T-helper 1 cell treated with Interleukin-12 subunit alpha and Interleukin-12 subunit beta and Interleukin-4 antibody, amounts not matched to agents 30 μg/mL and 1 μg/mL, for 36 hours (primary cell): ENCODE measurements around the gene EGFLAM.

Source experiments
- H3K27ac Mint-ChIP-seq: one replicate; pipeline ENCODE4 v1.8.0; 2021; ENCODE audit warnings: mild to moderate bottlenecking, mixed read lengths
- H3K27me3 Mint-ChIP-seq: one replicate; pipeline ENCODE4 v1.8.0; 2021; ENCODE audit warnings: low read depth, mixed read lengths
- H3K36me3 Mint-ChIP-seq: one replicate; pipeline ENCODE4 v1.8.0; 2021; ENCODE audit warnings: low read depth, mixed read lengths
- H3K4me1 Mint-ChIP-seq: one replicate; pipeline ENCODE4 v1.8.0; 2021; ENCODE audit warnings: low read depth, mixed read lengths
- H3K4me3 Mint-ChIP-seq: one replicate; pipeline ENCODE4 v1.8.0; 2021; ENCODE audit warnings: mild to moderate bottlenecking, moderate library complexity, mixed read lengths
- H3K9me3 Mint-ChIP-seq: one replicate; pipeline ENCODE4 v1.8.0; 2021; ENCODE audit warnings: mixed read lengths

EGFLAM gene

DNA sequence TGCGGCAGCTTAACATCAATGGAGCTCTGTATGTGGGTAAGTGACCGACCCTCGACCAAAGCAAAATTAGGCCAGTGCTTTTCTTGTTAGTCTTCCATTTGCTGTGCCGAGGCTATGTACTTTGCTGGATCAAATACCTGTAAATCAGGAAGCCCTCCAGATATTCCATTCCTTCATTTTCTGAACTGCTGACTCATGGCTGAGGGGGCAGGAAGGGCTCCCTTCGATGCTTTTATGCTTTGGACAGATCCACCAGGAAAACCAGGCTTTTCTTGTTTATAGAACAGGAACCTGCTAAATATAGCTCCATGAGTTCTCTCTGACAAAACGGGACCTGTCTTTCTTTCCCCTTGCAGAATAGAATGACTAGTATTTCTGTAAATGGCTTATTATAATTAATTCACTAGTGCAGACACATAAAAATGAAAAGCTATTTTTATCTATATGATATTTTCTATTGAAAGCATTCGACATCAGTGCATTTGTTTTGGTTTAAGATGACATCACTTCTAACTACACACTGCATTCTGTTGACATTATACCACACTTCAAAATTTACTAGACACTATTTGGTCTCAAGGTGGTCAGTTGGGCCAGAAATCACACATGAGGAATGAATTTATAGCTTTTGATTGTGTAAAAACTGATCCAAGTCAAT lies 204.7 kb downstream of the EGFLAM start:
- H3K27ac Mint-ChIP-seq: no peak overlapping the region
- H3K36me3 Mint-ChIP-seq: no peaks in the 10 kb centered on the region
- no peaks in the 10 kb centered on the region for H3K4me1 Mint-ChIP-seq
- H3K27me3 Mint-ChIP-seq: peaks cover 33% of the 10 kb centered on the region
- no peaks in the 10 kb centered on the region for H3K9me3 Mint-ChIP-seq
- no peak overlapping the region for H3K4me3 Mint-ChIP-seq

DNA sequence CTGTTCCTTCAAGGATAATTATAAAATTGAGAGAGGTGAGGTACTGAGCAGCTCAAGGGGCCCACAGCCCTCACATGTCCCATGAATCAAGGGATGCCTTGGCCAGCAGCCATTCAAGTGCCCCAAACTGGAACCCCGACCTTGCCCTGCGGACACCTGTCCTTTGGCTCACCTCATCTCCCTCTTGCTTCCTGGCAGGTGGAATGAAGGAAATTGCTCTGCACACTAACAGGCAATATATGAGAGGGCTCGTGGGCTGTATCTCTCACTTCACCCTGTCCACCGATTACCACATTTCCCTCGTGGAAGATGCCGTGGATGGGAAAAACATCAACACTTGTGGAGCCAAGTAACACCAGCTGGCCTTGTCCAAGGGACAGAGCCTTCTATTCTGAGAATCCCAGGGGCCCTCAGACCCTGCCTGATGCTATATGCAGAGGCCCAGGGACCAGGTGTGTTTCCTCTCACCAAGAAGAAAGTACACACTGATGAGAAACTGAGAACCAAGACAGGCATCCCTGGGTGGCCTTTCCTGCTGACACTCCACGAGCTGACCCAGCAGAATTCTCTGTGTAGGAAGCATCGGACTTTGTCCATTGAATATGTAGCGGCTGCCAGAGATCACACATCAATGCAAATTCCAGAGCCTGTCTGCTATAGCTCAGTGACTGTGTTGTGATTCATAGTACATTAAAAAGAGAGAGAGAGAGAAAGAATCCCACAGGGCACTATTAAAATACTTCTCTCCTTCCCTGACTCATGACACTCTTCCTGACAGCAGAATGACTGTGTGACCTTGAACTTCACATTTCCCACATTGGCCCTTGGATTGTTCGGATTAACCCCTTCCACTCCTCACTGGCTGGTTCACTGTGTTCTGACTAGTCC lies 205.5 kb downstream of the EGFLAM start:
- no peak overlapping the region for H3K4me3 Mint-ChIP-seq
- no peaks in the 10 kb centered on the region for H3K4me1 Mint-ChIP-seq
- no peak overlapping the region for H3K27ac Mint-ChIP-seq
- H3K36me3 Mint-ChIP-seq: no peaks in the 10 kb centered on the region
- H3K9me3 Mint-ChIP-seq: no peaks in the 10 kb centered on the region
- H3K27me3 Mint-ChIP-seq: peaks cover 30% of the 10 kb centered on the region

DNA sequence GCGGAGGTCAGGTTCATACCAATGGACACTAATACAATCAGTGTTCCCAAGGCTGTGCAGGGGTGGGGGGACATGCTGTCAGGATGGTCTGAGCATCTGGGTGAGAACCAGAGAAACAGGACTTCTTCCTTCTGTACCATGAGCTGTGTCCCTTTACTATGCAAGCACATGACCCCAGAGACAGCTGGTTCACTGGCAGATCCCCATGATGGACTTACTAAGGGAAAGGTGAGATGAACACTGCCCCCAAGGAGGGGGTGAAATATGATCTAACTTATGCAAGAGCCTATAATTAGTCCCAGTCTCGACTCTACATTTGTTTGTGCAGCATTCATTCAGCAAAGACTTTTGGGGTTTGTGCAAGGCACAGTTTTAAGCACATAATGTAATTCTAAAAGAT lies 206.7 kb downstream of the EGFLAM start:
- no peaks in the 10 kb centered on the region for H3K36me3 Mint-ChIP-seq
- H3K27me3 Mint-ChIP-seq: peaks cover 32% of the 10 kb centered on the region
- H3K4me1 Mint-ChIP-seq: no peaks in the 10 kb centered on the region
- H3K4me3 Mint-ChIP-seq: no peak overlapping the region
- no peak overlapping the region for H3K27ac Mint-ChIP-seq
- no peaks in the 10 kb centered on the region for H3K9me3 Mint-ChIP-seq

DNA sequence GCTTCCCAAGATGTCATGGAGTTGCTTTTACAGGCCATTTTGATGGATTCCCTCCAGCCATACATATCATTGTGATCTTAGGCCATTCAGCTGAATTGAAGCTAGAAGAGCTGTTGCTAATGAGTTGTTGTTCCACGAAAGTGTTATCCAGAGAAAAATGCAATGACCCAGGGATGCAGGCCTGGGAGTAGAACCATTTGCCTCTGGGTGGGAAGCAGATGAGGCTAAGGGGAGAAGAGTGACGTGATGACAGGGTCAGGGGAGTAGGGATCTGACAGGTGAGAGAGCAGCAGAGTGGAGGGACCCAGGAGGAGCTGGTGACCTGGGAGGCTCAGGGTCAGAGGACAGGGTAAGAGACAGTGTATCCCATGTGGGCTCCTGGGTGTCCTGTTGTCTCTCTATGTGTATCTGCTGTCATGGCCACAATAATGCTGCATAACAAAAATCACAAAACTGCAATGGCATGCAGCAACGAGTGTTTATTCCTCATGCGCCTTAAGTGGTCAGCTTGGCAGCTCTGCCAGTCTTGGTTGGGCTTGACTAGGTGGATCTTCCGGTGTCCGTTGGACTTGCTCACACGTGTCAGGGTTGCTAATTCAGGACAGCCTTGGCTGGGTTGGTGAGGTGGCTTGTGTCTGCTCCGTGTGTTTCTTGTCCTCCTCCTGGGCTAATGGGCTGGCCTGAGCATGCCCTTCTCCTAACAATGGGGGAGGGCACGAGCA lies 207.5 kb downstream of the EGFLAM start:
- peaks cover 24% of the 10 kb centered on the region for H3K27me3 Mint-ChIP-seq
- H3K27ac Mint-ChIP-seq: no peak overlapping the region
- no peaks in the 10 kb centered on the region for H3K4me1 Mint-ChIP-seq
- no peak overlapping the region for H3K4me3 Mint-ChIP-seq
- H3K36me3 Mint-ChIP-seq: no peaks in the 10 kb centered on the region
- no peaks in the 10 kb centered on the region for H3K9me3 Mint-ChIP-seq

DNA sequence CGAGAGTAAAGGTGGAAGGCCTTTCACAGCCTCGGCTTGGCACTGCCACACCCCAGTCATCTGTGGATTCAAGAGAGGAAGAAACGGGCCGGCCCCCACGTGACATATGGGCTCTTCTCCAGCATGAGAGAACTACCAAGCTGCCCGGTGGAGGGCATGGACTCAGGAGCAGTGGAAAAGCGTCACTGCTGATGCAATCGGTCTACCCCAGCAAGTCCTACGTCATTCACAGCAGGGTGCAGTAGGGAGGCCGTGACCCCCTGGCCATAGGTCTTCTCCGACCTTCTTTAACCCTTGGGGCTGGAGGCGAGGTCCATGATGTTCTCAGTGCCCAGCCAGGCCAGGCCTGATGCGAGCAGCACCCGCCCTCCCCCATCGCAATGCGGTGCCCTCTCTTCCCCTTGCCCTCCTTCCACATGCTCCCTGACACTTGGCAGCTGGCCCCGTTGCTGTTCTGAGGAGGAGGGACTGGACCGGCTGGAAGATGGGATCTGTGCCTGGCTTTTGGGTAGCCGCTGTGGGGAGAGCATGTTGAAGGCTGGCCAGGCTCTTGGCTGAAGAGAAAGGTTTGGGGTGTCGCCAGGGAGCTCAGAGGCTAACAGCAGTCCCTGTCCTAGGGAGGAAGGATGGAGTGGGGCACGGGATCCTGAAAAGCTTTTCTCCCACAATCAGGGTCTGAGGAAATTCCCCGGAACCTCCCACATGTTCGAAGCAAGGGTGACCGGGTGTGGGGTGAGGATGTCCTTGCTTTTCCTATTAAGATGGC lies 208.2 kb downstream of the EGFLAM start:
- Mint-ChIP-seq H3K4me3 (no peak overlapping the region), H3K4me1 (no peaks in the 10 kb centered on the region), H3K27ac (no peak overlapping the region), H3K36me3 (no peaks in the 10 kb centered on the region), H3K27me3 (peaks cover 20% of the 10 kb centered on the region), H3K9me3 (no peaks in the 10 kb centered on the region)

DNA sequence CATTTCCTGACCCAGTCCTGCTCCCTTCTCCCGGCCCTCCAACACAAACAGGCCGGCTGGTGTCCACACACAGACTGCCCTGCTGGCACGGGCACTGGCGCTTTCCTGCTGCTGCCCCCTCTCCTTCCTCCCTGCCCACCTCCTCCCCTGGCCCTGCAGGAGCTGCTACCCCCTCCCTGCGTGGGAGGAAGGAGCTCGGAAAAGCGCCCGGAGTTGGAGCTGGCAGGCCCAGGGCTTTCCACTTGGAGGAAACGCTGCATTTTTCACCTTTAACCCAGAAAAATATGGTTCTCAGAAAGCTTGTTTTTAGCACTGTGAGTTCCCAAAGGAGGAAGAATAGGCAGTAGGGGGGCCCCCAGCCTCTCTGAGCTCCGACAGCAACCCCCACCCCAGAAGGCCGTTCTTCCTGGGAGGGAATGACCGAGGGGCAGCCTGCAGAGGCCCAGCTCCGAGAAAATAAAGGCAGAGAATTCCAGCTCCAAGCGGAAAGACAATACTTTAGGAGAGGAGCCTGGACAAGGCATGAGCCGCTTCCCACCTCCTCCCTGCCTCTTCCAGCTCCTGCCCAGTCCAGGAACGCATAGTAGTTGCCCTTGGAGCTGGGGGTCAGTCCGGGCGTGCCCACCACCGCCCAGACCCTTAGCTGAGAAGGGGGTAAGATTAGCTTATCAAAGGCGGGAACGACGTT lies 209.1 kb downstream of the EGFLAM start:
- Mint-ChIP-seq H3K4me1 (no peaks in the 10 kb centered on the region), H3K36me3 (no peaks in the 10 kb centered on the region), H3K4me3 (no peak overlapping the region), H3K27ac (no peak overlapping the region), H3K9me3 (no peaks in the 10 kb centered on the region), H3K27me3 (peaks cover 19% of the 10 kb centered on the region)

DNA sequence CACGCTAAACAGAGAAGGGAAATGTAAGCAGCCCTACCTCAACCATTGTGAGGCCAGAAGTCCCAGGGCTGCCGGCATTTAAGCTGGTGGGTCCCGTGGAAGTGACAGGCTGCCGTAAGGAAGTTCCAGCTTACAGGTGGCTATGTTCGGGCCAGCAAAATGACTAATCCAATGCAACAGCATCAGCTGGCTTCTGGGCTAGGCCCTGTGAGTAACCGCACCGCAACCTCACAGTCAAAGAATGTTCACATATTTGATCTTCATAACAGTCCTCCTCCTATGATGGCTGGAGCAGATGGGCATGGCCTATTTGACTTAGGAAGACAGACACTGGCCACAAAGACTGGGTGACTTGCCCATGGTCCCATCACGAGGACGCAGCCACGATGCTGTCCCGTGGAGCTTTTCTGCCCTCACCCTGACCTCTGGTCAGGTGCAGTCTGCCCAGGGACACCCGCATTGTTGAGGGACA lies 209.9 kb downstream of the EGFLAM start:
- Mint-ChIP-seq H3K9me3 (no peaks in the 10 kb centered on the region), H3K27ac (no peak overlapping the region), H3K36me3 (no peaks in the 10 kb centered on the region), H3K27me3 (peaks cover 21% of the 10 kb centered on the region), H3K4me3 (no peak overlapping the region), H3K4me1 (no peaks in the 10 kb centered on the region)

DNA sequence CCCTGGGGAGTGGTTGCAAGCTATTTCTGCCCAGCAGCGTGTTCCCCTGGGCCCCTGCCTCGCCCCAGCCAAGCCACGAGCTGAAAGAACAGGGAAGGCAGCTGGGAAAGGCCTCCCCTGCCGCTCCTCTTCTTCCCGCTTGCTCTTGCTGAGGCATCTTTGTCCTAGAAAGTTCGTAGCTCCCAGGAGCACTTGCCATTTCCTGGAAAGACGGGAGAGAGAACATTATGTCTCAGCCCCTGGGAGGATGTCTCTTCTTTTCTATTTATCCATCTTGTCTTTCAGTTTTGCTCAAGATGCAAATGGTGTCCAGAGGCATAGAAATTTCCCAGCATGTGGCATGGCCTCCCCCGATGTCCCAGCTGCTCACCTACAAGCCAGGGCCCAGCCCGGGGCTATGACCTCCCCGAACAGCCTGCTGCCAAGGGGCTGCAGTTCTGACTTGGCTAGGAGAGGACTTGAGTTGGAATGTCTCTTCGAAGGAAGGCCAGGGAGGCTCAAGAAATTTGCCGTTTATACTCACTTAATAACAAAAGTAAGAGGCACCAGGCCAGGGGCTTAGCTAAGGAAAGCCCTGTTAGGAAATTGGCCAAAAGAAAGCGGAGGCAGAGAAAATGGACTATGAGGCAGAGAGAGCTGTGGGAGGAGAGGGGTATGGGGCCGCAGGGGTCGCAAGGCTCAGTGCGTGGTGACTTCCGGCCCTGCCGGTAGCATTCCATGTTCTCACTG lies 210.8 kb downstream of the EGFLAM start:
- Mint-ChIP-seq H3K4me1 (no peaks in the 10 kb centered on the region), H3K4me3 (no peak overlapping the region), H3K27ac (no peak overlapping the region), H3K27me3 (peaks cover 23% of the 10 kb centered on the region), H3K36me3 (no peaks in the 10 kb centered on the region), H3K9me3 (no peaks in the 10 kb centered on the region)

DNA sequence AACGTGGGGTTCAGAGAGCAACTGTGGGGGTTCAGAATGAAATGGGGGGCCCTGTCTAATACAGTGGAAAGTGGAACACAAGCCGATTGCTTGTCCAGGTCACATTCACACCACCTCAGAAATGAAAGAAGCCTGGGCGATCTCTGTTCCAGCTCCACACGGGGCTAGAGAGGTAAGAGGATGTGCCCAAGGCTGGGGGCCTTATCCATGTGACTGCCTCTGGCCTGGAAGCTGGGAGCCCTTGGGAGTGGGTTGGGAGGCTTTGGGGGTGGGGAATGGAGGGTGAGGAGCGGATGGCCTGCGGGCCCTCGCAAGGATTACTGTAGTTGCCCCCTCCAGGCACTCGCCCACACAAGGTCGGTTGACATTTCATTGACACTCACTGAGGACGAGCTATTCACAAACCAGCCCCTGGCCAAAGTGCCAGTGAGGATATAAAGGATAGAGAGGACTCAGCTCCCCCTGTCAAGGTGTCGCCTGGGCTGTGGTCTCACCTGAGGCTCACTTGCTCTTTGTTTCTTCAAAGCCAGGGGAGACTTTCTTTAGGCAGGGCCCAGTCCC lies 211.4 kb downstream of the EGFLAM start:
- no peaks in the 10 kb centered on the region for H3K4me1 Mint-ChIP-seq
- H3K27ac Mint-ChIP-seq: no peak overlapping the region
- no peaks in the 10 kb centered on the region for H3K36me3 Mint-ChIP-seq
- peaks cover 30% of the 10 kb centered on the region for H3K27me3 Mint-ChIP-seq
- no peaks in the 10 kb centered on the region for H3K9me3 Mint-ChIP-seq
- H3K4me3 Mint-ChIP-seq: no peak overlapping the region

DNA sequence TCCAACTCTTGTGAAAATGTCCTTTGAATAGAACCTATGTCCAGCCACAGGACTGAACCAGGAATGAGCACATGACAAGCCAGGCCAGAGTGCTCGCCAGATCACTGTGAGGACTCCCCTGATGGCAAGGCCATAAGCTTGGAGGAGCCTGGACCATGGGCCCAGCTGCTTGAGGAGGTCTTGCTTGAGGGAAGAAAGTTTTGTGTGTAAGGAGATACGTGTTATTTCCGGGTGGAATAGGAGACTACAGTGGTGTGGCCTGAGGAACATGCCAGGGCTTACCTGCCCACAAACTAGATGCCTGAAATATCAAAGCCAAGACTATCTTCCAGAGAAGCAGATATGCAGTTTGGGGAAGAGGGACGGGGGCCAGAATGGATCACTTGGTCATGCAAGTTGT lies 213.3 kb downstream of the EGFLAM start:
- no peaks in the 10 kb centered on the region for H3K9me3 Mint-ChIP-seq
- no peak overlapping the region for H3K27ac Mint-ChIP-seq
- peaks cover 42% of the 10 kb centered on the region for H3K27me3 Mint-ChIP-seq
- no peaks in the 10 kb centered on the region for H3K36me3 Mint-ChIP-seq
- no peaks in the 10 kb centered on the region for H3K4me1 Mint-ChIP-seq
- no peak overlapping the region for H3K4me3 Mint-ChIP-seq

DNA sequence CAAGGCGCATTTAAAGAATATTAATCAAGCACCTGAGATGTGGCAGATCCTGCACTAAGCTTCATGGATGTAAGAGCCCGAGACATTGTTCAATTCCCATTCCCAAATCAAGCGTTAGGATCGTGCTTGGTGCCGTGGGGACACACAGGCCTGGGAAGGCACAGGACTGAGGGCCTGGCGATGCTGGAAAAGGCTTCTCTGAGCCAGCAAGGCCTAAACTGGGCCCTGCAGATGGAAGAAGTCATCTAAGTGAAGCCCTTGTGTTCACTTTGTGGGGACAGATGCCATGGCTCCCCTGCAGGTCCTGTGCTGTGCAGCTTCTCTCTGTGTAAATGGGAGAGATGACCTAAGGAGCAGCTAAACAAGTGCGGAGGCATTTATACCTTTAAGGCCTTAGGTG lies 214.2 kb downstream of the EGFLAM start:
- H3K27me3 Mint-ChIP-seq: peaks cover 50% of the 10 kb centered on the region

DNA sequence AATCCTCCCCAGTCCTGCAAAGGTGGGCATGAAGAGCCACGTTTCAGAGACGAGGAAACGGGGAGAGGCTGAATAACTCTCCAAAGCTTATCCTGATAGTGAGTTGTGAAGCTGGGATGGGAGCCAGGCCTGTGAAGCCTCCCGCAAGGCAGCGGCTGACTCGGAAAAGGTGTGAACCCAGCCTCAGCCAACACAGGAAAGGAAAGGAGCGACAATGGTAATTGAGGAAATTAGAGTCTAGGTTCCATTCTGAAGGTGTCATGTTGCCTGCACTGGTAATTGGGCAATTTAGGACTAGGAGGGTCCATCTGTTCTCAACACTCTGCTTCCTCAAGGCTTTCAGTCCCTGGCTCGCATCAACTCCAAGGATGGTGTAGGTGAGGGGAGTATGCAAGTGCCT lies 214.6 kb downstream of the EGFLAM start:
- Mint-ChIP-seq H3K4me3 (no peak overlapping the region), H3K36me3 (no peaks in the 10 kb centered on the region), H3K4me1 (no peaks in the 10 kb centered on the region), H3K27ac (no peak overlapping the region), H3K27me3 (peaks cover 53% of the 10 kb centered on the region), H3K9me3 (no peaks in the 10 kb centered on the region)

More for the DNA sequence above, 214.2 kb downstream of the EGFLAM start:
- H3K4me3 Mint-ChIP-seq: no peak overlapping the region
- H3K4me1 Mint-ChIP-seq: no peaks in the 10 kb centered on the region
- no peak overlapping the region for H3K27ac Mint-ChIP-seq
- no peaks in the 10 kb centered on the region for H3K9me3 Mint-ChIP-seq
- no peaks in the 10 kb centered on the region for H3K36me3 Mint-ChIP-seq

DNA sequence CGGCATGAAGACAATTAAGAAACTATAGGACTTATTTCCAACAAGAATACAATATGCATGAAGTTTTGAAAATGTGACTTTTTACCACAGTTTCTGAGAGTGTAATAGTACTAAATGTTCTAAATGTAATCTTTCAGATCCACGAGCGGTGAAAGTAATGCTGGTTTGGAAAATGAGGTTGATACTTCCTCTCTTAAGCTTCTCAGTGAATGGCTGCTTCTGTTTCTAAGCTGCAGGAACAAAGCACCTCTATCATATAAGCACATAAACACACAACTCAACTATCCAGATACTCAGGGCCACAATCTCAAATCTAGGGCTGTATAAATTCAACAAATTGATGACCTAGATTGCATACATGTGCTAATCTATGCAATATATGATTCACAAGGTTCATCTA lies 219.8 kb downstream of the EGFLAM start:
- Mint-ChIP-seq H3K27me3 (peaks cover 68% of the 10 kb centered on the region), H3K36me3 (no peaks in the 10 kb centered on the region), H3K4me1 (no peaks in the 10 kb centered on the region), H3K9me3 (no peaks in the 10 kb centered on the region), H3K27ac (no peak overlapping the region), H3K4me3 (no peak overlapping the region)
